Measurements from ENCODE around the gene ARHGAP21. TPM values are rescaled to one million over a fixed set of nuclear protein-coding genes. Genes with fewer than 3 reads are reported as not detected.
"Not testable (repeated sequence)": the region's sequence is repeated elsewhere in the genome, so short reads cannot be mapped to it uniquely, and the experiment has no call there.

The ARHGAP21 gene
- total and polyA plus RNA-seq, 4 donors, result 18.8 to 138 (median 46.1) TPM

- Histone ChIP-seq H3K27ac (ENCODE audit: low read depth in 1 of 2, low read length in 1 of 2) (no peak overlapping the region), H3K27me3 (ENCODE audit: control insufficient read depth in 3 of 3, insufficient read depth in 3 of 3, low read length in 2 of 3) (no peaks in the 10 kb centered on the region), H3K9ac (ENCODE audit: insufficient read depth in 1 of 2, low read length in 2 of 2) (no peak overlapping the region), H3K4me1 (ENCODE audit: control insufficient read depth in 5 of 5, insufficient read depth in 5 of 5, low read length in 5 of 5) (peaks cover 0 to 20% (median 6%) of the 10 kb centered on the region in 5 donors), H3K36me3 (ENCODE audit: control insufficient read depth in 4 of 4, insufficient read depth in 4 of 4, low read length in 4 of 4) (peaks cover 0 to 10% (median 3%) of the 10 kb centered on the region in 4 donors), H3K9me3 (ENCODE audit: control insufficient read depth in 4 of 4, insufficient read depth in 3 of 4, low read length in 3 of 4) (no peaks in the 10 kb centered on the region), H3K4me3 (no peak overlapping the region)
- DNase-seq (peak in 1 of 3 donors; percentile 10), ATAC-seq (ENCODE audit: insufficient read depth, low FRiP score) (no peak)
- WGBS, 2 donors, result 72 to 76% methylated on average over 2 of the region's 2 CpGs
- no peak for TF ChIP-seq CTCF (IDR thresholded peaks at IDR 0.05; ENCODE audit: control extremely low read depth, extremely low read depth)
These were observed 100.3 kb downstream of the ARHGAP21 start for GRCh38 chr10:24623383-24623782.

GRCh38 chr10:24622781-24623301 lies 100.8 kb downstream of the ARHGAP21 start:
- peaks cover 0 to 11% (median 3%) of the 10 kb centered on the region in 4 donors for H3K36me3 ChIP-seq (ENCODE audit: control insufficient read depth in 4 of 4, insufficient read depth in 4 of 4, low read length in 4 of 4)
- no peak for ATAC-seq (ENCODE audit: insufficient read depth, low FRiP score)
- H3K9me3 ChIP-seq (ENCODE audit: control insufficient read depth in 4 of 4, insufficient read depth in 3 of 4, low read length in 3 of 4), result no peaks in the 10 kb centered on the region
- no peak overlapping the region for H3K4me3 ChIP-seq
- DNase-seq, result peak in 2 of 3 donors; percentile 36 to 37
- peak overlapping the region in 1 of 2 donors; percentile 15 for H3K9ac ChIP-seq (ENCODE audit: insufficient read depth in 1 of 2, low read length in 2 of 2)
- H3K27me3 ChIP-seq (ENCODE audit: control insufficient read depth in 3 of 3, insufficient read depth in 3 of 3, low read length in 2 of 3), result no peaks in the 10 kb centered on the region
- WGBS, 2 donors, result 26 to 49% methylated on average over 4 of the region's 4 CpGs
- TF ChIP-seq CTCF (IDR thresholded peaks at IDR 0.05; ENCODE audit: control extremely low read depth, extremely low read depth), result no peak
- peaks cover 0 to 20% (median 6%) of the 10 kb centered on the region in 5 donors for H3K4me1 ChIP-seq (ENCODE audit: control insufficient read depth in 5 of 5, insufficient read depth in 5 of 5, low read length in 5 of 5)
- H3K27ac ChIP-seq (ENCODE audit: low read depth in 1 of 2, low read length in 1 of 2), result no peak overlapping the region

GRCh38 chr10:24621035-24621795 lies 102.5 kb downstream of the ARHGAP21 start:
- H3K27me3 ChIP-seq (ENCODE audit: control insufficient read depth in 3 of 3, insufficient read depth in 3 of 3, low read length in 2 of 3); H3K9me3 ChIP-seq (ENCODE audit: control insufficient read depth in 4 of 4, insufficient read depth in 3 of 4, low read length in 3 of 4); H3K27ac ChIP-seq (ENCODE audit: low read depth in 1 of 2, low read length in 1 of 2); ATAC-seq (ENCODE audit: insufficient read depth, low FRiP score); H3K4me3 ChIP-seq; H3K9ac ChIP-seq (ENCODE audit: insufficient read depth in 1 of 2, low read length in 2 of 2); DNase-seq: not testable (repeated sequence)
- peaks cover 0 to 14% (median 4%) of the 10 kb centered on the region in 4 donors for H3K36me3 ChIP-seq (ENCODE audit: control insufficient read depth in 4 of 4, insufficient read depth in 4 of 4, low read length in 4 of 4)
- peaks cover 0 to 20% (median 6%) of the 10 kb centered on the region in 5 donors for H3K4me1 ChIP-seq (ENCODE audit: control insufficient read depth in 5 of 5, insufficient read depth in 5 of 5, low read length in 5 of 5)
- WGBS, 2 donors, result 96 to 98% methylated on average over 4 of the region's 4 CpGs

GRCh38 chr10:24619994-24620310 lies 103.7 kb downstream of the ARHGAP21 start:
- not testable (repeated sequence) for DNase-seq; H3K9ac ChIP-seq (ENCODE audit: insufficient read depth in 1 of 2, low read length in 2 of 2); H3K9me3 ChIP-seq (ENCODE audit: control insufficient read depth in 4 of 4, insufficient read depth in 3 of 4, low read length in 3 of 4); H3K27me3 ChIP-seq (ENCODE audit: control insufficient read depth in 3 of 3, insufficient read depth in 3 of 3, low read length in 2 of 3); H3K4me3 ChIP-seq; ATAC-seq (ENCODE audit: insufficient read depth, low FRiP score); H3K27ac ChIP-seq (ENCODE audit: low read depth in 1 of 2, low read length in 1 of 2)
- H3K36me3 ChIP-seq (ENCODE audit: control insufficient read depth in 4 of 4, insufficient read depth in 4 of 4, low read length in 4 of 4), result peaks cover 0 to 14% (median 4%) of the 10 kb centered on the region in 4 donors
- 72 to 79% methylated on average over 8 of the region's 8 CpGs for WGBS, 2 donors
- peaks cover 0 to 20% (median 6%) of the 10 kb centered on the region in 5 donors for H3K4me1 ChIP-seq (ENCODE audit: control insufficient read depth in 5 of 5, insufficient read depth in 5 of 5, low read length in 5 of 5)

GRCh38 chr10:24619291-24619993 lies 104.2 kb downstream of the ARHGAP21 start:
- WGBS, 2 donors, result 67 to 81% methylated on average over 11 of the region's 11 CpGs

More at GRCh38 chr10:24619291-24619993, 104.2 kb downstream of the ARHGAP21 start:
- H3K4me3 ChIP-seq; H3K9ac ChIP-seq (ENCODE audit: insufficient read depth in 1 of 2, low read length in 2 of 2); H3K27me3 ChIP-seq (ENCODE audit: control insufficient read depth in 3 of 3, insufficient read depth in 3 of 3, low read length in 2 of 3); ATAC-seq (ENCODE audit: insufficient read depth, low FRiP score); H3K27ac ChIP-seq (ENCODE audit: low read depth in 1 of 2, low read length in 1 of 2); H3K9me3 ChIP-seq (ENCODE audit: control insufficient read depth in 4 of 4, insufficient read depth in 3 of 4, low read length in 3 of 4); DNase-seq: not testable (repeated sequence)
- H3K36me3 ChIP-seq (ENCODE audit: control insufficient read depth in 4 of 4, insufficient read depth in 4 of 4, low read length in 4 of 4), result peaks cover 3 to 14% (median 4%) of the 10 kb centered on the region in 4 donors
- H3K4me1 ChIP-seq (ENCODE audit: control insufficient read depth in 5 of 5, insufficient read depth in 5 of 5, low read length in 5 of 5), result peaks cover 0 to 20% (median 6%) of the 10 kb centered on the region in 5 donors

Data from lung (tissue), 12 donors.